DLD1 (cell line): ENCODE data around the gene SLC29A1.

Source experiments
- in situ Hi-C: cut with HindIII; loops from 2 replicates; pipeline ENCODE4 v1.10.0; 2017; ENCODE audit warnings: low sequenced_read_pairs

The SLC29A1 gene

GRCh38 chr6:44221291-44221960 lies 2.0 kb upstream of the SLC29A1 start:
- in situ Hi-C loops = no loop called here

GRCh38 chr6:44221961-44222335 lies 1.4 kb upstream of the SLC29A1 start:
- in situ Hi-C loops = no loop called here

- in situ Hi-C loops = no loop called here
Measured at GRCh38 chr6:44222486-44223318, 693 bp upstream of the SLC29A1 start.

- in situ Hi-C loops = no loop called here
Measured at GRCh38 chr6:44224029-44224964, 902 bp downstream of the SLC29A1 start.

GRCh38 chr6:44224965-44225305 lies 1.5 kb downstream of the SLC29A1 start:
- in situ Hi-C loops = loop anchor here (25.0 kb wide), 1 partner anchor 113 kb away; no protein-coding TSS in a partner anchor

- in situ Hi-C loops = loop anchor here (25.0 kb wide), 1 partner anchor 113 kb away; no protein-coding TSS in a partner anchor
Measured at GRCh38 chr6:44225579-44226325, 2.4 kb downstream of the SLC29A1 start.

GRCh38 chr6:44226368-44227147 lies 3.2 kb downstream of the SLC29A1 start:
- in situ Hi-C loops = loop anchor here (25.0 kb wide), 1 partner anchor 114 kb away; no protein-coding TSS in a partner anchor

GRCh38 chr6:44227148-44227793 lies 3.9 kb downstream of the SLC29A1 start:
- in situ Hi-C loops = loop anchor here (25.0 kb wide), 1 partner anchor 115 kb away; no protein-coding TSS in a partner anchor

- in situ Hi-C loops = loop anchor here (25.0 kb wide), 1 partner anchor 116 kb away; no protein-coding TSS in a partner anchor
Measured at GRCh38 chr6:44228031-44228430, 4.6 kb downstream of the SLC29A1 start.

GRCh38 chr6:44228433-44228832 lies 5.0 kb downstream of the SLC29A1 start:
- in situ Hi-C loops = loop anchor here (25.0 kb wide), 1 partner anchor 116 kb away; no protein-coding TSS in a partner anchor

- in situ Hi-C loops = loop anchor here (25.0 kb wide), 1 partner anchor 117 kb away; no protein-coding TSS in a partner anchor
Measured at GRCh38 chr6:44228836-44229235, 5.4 kb downstream of the SLC29A1 start.

GRCh38 chr6:44229376-44230033 lies 6.1 kb downstream of the SLC29A1 start:
- in situ Hi-C loops = loop anchor here (25.0 kb wide), 1 partner anchor 117 kb away; no protein-coding TSS in a partner anchor

- in situ Hi-C loops = loop anchor here (25.0 kb wide), 1 partner anchor 118 kb away; no protein-coding TSS in a partner anchor
Measured at GRCh38 chr6:44230034-44230675, 6.8 kb downstream of the SLC29A1 start.

- in situ Hi-C loops = loop anchor here (25.0 kb wide), 1 partner anchor 119 kb away; no protein-coding TSS in a partner anchor
Measured at GRCh38 chr6:44231426-44231825, 8.0 kb downstream of the SLC29A1 start.

- in situ Hi-C loops = loop anchor here (25.0 kb wide), 1 partner anchor 121 kb away; no protein-coding TSS in a partner anchor
Measured at GRCh38 chr6:44232676-44233566, 9.5 kb downstream of the SLC29A1 start.

GRCh38 chr6:44233567-44234100 lies 10.2 kb downstream of the SLC29A1 start:
- in situ Hi-C loops = loop anchor here (25.0 kb wide), 1 partner anchor 121 kb away; no protein-coding TSS in a partner anchor
